C4-2B (cell line): ENCODE results near the gene NELL1.

Source experiments
- H3K27ac ChIP-seq: fragments of 450-650 bp; 2 replicates; pipeline ENCODE4 v1.5.1; 2017
- ZFX ChIP-seq: fragments of 450-650 bp; IDR thresholded peaks from 2 replicates; pipeline ENCODE4 v1.6.1; 2017
- TF ChIP-seq, protein P1 (sequence below): fragments of 450-650 bp; conservative IDR thresholded peaks from 2 replicates; pipeline ENCODE4 v1.5.1; 2017; ENCODE audit warnings: mild to moderate bottlenecking

NELL1 gene

DNA sequence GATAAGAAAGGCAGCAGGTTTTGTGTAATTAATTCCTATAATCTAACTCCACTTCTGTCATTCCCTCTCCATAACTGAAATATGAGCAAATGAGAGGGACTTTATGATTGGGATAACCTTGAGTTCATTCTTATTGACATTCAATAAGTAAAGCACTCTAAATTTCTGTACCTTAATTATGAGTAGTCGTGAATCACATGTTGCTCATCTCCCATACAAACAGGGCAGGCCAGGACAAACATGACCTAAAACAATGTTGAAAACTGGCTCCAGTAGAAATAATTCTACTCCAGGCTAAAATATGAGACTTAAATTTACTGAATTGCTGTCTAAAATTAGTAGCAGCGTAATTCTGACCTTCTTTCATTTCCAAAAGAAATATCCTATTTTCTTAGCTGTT is 505.4 kb downstream of the NELL1 start:
- TF ChIP-seq, protein P1, sequence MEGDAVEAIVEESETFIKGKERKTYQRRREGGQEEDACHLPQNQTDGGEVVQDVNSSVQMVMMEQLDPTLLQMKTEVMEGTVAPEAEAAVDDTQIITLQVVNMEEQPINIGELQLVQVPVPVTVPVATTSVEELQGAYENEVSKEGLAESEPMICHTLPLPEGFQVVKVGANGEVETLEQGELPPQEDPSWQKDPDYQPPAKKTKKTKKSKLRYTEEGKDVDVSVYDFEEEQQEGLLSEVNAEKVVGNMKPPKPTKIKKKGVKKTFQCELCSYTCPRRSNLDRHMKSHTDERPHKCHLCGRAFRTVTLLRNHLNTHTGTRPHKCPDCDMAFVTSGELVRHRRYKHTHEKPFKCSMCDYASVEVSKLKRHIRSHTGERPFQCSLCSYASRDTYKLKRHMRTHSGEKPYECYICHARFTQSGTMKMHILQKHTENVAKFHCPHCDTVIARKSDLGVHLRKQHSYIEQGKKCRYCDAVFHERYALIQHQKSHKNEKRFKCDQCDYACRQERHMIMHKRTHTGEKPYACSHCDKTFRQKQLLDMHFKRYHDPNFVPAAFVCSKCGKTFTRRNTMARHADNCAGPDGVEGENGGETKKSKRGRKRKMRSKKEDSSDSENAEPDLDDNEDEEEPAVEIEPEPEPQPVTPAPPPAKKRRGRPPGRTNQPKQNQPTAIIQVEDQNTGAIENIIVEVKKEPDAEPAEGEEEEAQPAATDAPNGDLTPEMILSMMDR, result no peak
- TF ChIP-seq ZFX, result no peak
- no peak overlapping the region for H3K27ac ChIP-seq

DNA sequence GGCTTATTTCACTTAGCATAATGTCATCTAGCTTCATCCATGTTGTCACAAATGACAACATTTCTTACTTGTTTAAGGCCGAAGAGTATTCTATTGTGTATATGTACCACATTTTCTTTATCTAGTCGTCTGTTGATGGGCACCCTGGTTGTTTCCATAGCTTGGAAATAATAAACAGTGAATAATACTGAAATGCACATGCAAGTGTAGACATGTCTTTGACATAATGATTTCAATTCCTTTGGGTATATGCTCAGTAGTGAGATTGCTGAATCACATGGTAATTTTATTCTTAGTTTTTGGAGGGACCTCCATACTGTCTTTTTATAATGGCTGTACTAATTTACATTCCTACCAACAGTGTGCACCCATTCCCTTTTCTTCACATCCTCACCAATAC is 508.0 kb downstream of the NELL1 start:
- TF ChIP-seq ZFX, result no peak
- TF ChIP-seq, protein P1, result no peak
- H3K27ac ChIP-seq, result no peak overlapping the region

GRCh38 chr11:21179770-21180169 is 510.4 kb downstream of the NELL1 start:
- no peak for TF ChIP-seq ZFX
- TF ChIP-seq, protein P1, result no peak
- no peak overlapping the region for H3K27ac ChIP-seq

GRCh38 chr11:21180182-21180581 is 510.8 kb downstream of the NELL1 start:
- no peak for TF ChIP-seq ZFX
- TF ChIP-seq, protein P1, result no peak
- no peak overlapping the region for H3K27ac ChIP-seq

DNA sequence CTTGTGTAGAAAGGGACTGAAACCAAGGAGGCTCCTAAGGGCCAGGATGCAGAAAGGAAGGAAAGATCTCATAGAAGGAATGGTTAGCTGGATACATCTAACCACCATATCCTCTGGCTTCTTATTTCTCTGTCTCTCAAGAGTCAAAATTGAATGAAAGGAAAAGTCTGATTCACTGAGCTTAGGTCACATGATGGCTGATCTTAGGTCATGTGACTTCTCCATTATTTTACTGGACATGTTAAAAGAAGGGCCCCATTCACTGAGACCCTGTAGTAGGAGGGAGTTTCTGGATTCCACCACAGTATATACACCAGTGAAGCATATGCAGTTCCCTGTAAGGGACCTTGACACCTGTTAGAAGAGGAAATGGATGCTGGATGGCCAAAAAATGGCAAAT is 516.6 kb downstream of the NELL1 start:
- TF ChIP-seq, protein P1, result no peak
- TF ChIP-seq ZFX, result no peak
- no peak overlapping the region for H3K27ac ChIP-seq

- TF ChIP-seq, protein P1, result no peak
- no peak for TF ChIP-seq ZFX
- no peak overlapping the region for H3K27ac ChIP-seq
Measured at GRCh38 chr11:21190181-21190580, 520.8 kb downstream of the NELL1 start.

DNA sequence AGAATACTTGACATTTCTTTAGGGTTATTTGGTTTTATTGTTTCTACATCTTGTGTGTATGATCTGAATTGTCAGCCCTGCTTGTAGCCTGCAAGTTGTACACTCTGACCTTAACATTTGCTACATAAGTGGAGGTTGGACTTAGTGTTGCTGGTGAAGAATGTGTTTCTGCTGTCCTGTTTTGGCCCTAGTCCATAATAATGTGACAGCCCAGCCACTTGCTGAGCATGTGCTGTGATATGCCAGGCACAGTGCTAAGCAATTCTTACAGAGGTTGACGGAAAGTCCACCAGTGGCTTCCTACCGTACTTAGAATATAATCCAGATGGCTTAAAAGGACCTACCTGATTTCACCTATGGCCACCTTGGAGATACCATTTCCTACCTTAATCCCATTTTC is 526.6 kb downstream of the NELL1 start:
- TF ChIP-seq ZFX, result no peak
- TF ChIP-seq, protein P1, result no peak
- H3K27ac ChIP-seq, result no peak overlapping the region
